GM12878 (cell line): ENCODE data around the gene APOBEC3B. TPM values are rescaled to one million over a fixed set of nuclear protein-coding genes. Genes with fewer than 3 reads are reported as not detected.

Experiments used
- ATAC-seq: fragments of 200-7000 bp; cut with Tn5 transposase; 3 replicates; pipeline ENCODE4 v1.9.1; 2020; ENCODE audit warnings: mild to moderate bottlenecking, moderate library complexity
- BruUV-seq: library from RNA; stranded (reverse); fragments of 400-500 nt; replicated peaks from 2 replicates; lab custom pipeline; 2021; lab: Mats Ljungman, UMichigan
- CTCF ChIA-PET: fragments of 300-600 bp; sonication (Branson Sonifier 250); formaldehyde crosslinking; extraction: SDS; loops from one replicate; lab custom pipeline; 2021; ENCODE audit warnings: inconsistent platforms; lab: Yijun Ruan, JAX
- POLR2A ChIA-PET: fragments of 350-600 bp; formaldehyde crosslinking; extraction: SDS; loops from one replicate; lab custom pipeline; 2021; ENCODE audit warnings: inconsistent platforms; lab: Charles Lee
- RAD21 ChIA-PET: fragments of 300-600 bp; sonication (Branson Sonifier 250); formaldehyde crosslinking; loops from one replicate; lab custom pipeline; 2023; ENCODE audit warnings: antibody characterized with exemption; ENCODE audit not compliant: unreplicated experiment; lab: Charles Lee
- SMC1A ChIA-PET: fragments of 300-600 bp; sonication (Branson Sonifier 250); formaldehyde crosslinking; loops from one replicate; lab custom pipeline; 2023; ENCODE audit not compliant: unreplicated experiment, uncharacterized antibody; lab: Charles Lee
- DNase-seq: peaks from one replicate; pipeline ENCODE4 v3.0.0-alpha.2; 2011; ENCODE audit warnings: low read depth, low spot score
- FAIRE-seq: peaks from 3 replicates; lab custom pipeline; 2011; peaks lifted over from hg19 to GRCh38; lab: Jason Lieb, UNC
- H2AFZ ChIP-seq: 2 replicates; pipeline ENCODE4 v1.6.0; 2011; ENCODE audit warnings: low read depth, low read length, control low read depth; ENCODE audit not compliant: control insufficient read depth
- H3K27ac ChIP-seq: 2 replicates; pipeline ENCODE4 v1.5.1; 2011; ENCODE audit warnings: control low read depth; ENCODE audit not compliant: control insufficient read depth, insufficient read depth
- H3K27me3 ChIP-seq, 2 experiments: replicated peaks in 1 of 2; 2 replicates each; pipeline versions ENCODE4 v1.6.0 to v1.6.1; 2011; ENCODE audit warnings: low read length in 1 of 2; ENCODE audit not compliant: control insufficient read depth in 2 of 2, insufficient read depth in 2 of 2
- H3K36me3 ChIP-seq, 2 experiments: 2 replicates each; pipeline ENCODE4 v1.5.1; 2011; ENCODE audit warnings: low read length in 1 of 2; ENCODE audit not compliant: control insufficient read depth in 2 of 2, insufficient read depth in 2 of 2
- H3K4me1 ChIP-seq: 2 replicates; pipeline ENCODE4 v1.6.1; 2011; ENCODE audit warnings: mild to moderate bottlenecking, low read length, moderate library complexity, mixed read lengths; ENCODE audit not compliant: control insufficient read depth, insufficient read depth
- H3K4me2 ChIP-seq: 2 replicates; pipeline ENCODE4 v1.6.0; 2011; ENCODE audit warnings: control low read depth; ENCODE audit not compliant: control insufficient read depth, insufficient read depth
- H3K4me3 ChIP-seq: fragments of 200-600 bp; sonication (generic); 2 replicates; pipeline ENCODE4 v1.5.1; 2016
- H3K79me2 ChIP-seq: 2 replicates; pipeline ENCODE4 v1.6.0; 2011; ENCODE audit warnings: low read length; ENCODE audit not compliant: control insufficient read depth, insufficient read depth
- H3K9ac ChIP-seq: 2 replicates; pipeline ENCODE4 v1.8.0; 2011; ENCODE audit warnings: low read length, control low read depth, mixed read lengths; ENCODE audit not compliant: control insufficient read depth, insufficient read depth
- H3K9me3 ChIP-seq: replicated peaks from 3 replicates; pipeline ENCODE4 v1.5.1; 2011; ENCODE audit warnings: mild to moderate bottlenecking, low read length; ENCODE audit not compliant: control insufficient read depth, insufficient read depth
- H4K20me1 ChIP-seq: 2 replicates; pipeline ENCODE4 v1.6.0; 2011; ENCODE audit not compliant: control insufficient read depth, insufficient read depth
- ATF3 ChIP-seq: IDR thresholded peaks from 2 replicates; pipeline ENCODE4 v1.6.1; 2011; ENCODE audit warnings: low read depth, mild to moderate bottlenecking, low read length, moderate library complexity, borderline replicate concordance; ENCODE audit errors: extremely low read depth
- CBX3 ChIP-seq: fragments of 200-600 bp; sonication (generic); IDR thresholded peaks from 2 replicates; pipeline ENCODE4 v1.6.1; 2016; ENCODE audit warnings: low read depth, borderline replicate concordance
- FOXK2 ChIP-seq: fragments of 450-650 bp; IDR thresholded peaks from 2 replicates; pipeline ENCODE4 v1.6.1; 2017; ENCODE audit warnings: mild to moderate bottlenecking, moderate library complexity
- JUNB ChIP-seq: IDR thresholded peaks from 2 replicates; pipeline ENCODE4 v1.6.1; 2016; ENCODE audit warnings: antibody characterized with exemption, mild to moderate bottlenecking
- MXI1 ChIP-seq: fragments of 150-350 bp; IDR thresholded peaks from 2 replicates; pipeline ENCODE4 v1.6.1; 2011; ENCODE audit warnings: low read depth, mild to moderate bottlenecking, inconsistent platforms, low read length, improper control_type of control experiment
- NFIC ChIP-seq: IDR thresholded peaks from 2 replicates; pipeline ENCODE4 v1.6.1; 2012; ENCODE audit warnings: low read depth, mild to moderate bottlenecking, inconsistent platforms, low read length, moderate library complexity
- NFXL1 ChIP-seq: fragments of 450-650 bp; IDR thresholded peaks from 2 replicates; pipeline ENCODE4 v1.6.1; 2017; ENCODE audit warnings: antibody characterized with exemption, mild to moderate bottlenecking, borderline replicate concordance
- PAX8 ChIP-seq: fragments of 450-650 bp; IDR thresholded peaks from 2 replicates; pipeline ENCODE4 v1.6.1; 2017; ENCODE audit warnings: mild to moderate bottlenecking, moderate library complexity
- PKNOX1 ChIP-seq: fragments of 450-650 bp; IDR thresholded peaks from 2 replicates; pipeline ENCODE4 v1.6.1; 2016; ENCODE audit warnings: mild to moderate bottlenecking
- PML ChIP-seq: IDR thresholded peaks from 2 replicates; pipeline ENCODE4 v1.6.1; 2012; ENCODE audit warnings: low read length, inconsistent platforms
- RAD51 ChIP-seq: fragments of 450-650 bp; IDR thresholded peaks from 2 replicates; pipeline ENCODE4 v1.6.1; 2016; ENCODE audit warnings: moderate library complexity, mild to moderate bottlenecking, inconsistent platforms
- RB1 ChIP-seq: fragments of 450-650 bp; formaldehyde crosslinking; IDR thresholded peaks from 2 replicates; pipeline ENCODE4 v1.6.1; 2017; ENCODE audit warnings: mild to moderate bottlenecking, borderline replicate concordance
- RCOR1 ChIP-seq: conservative IDR thresholded peaks from 2 replicates; pipeline ENCODE4 v1.6.1; 2012; ENCODE audit warnings: low read depth, low read length, improper control_type of control experiment
- SMARCA5 ChIP-seq: fragments of 450-650 bp; IDR thresholded peaks from 2 replicates; pipeline ENCODE4 v1.6.1; 2017; ENCODE audit warnings: mild to moderate bottlenecking
- STAT1 ChIP-seq: fragments of 450-650 bp; conservative IDR thresholded peaks from 2 replicates; pipeline ENCODE4 v1.6.1; 2014; ENCODE audit warnings: antibody characterized with exemption, mild to moderate bottlenecking
- ZBTB11 ChIP-seq: fragments of 450-650 bp; formaldehyde crosslinking; IDR thresholded peaks from 2 replicates; pipeline ENCODE4 v1.5.0; 2022; ENCODE audit warnings: mild to moderate bottlenecking, missing genetic modification characterization
- ZNF24 ChIP-seq: fragments of 450-650 bp; IDR thresholded peaks from 2 replicates; pipeline ENCODE4 v1.6.1; 2017; ENCODE audit warnings: antibody characterized with exemption, mild to moderate bottlenecking
- WGBS: methylation state at CpG from one replicate; pipeline ENCODE4 v1.1.6; 2016; ENCODE audit warnings: low lambda C conversion rate; ENCODE audit not compliant: insufficient replicate concordance, insufficient coverage; ENCODE audit errors: missing lambda C conversion rate; 5-methylcytosine and 5-hydroxymethylcytosine counted together
- in situ Hi-C: fragments of 300-500 bp; cut with MboI; formaldehyde crosslinking; loops from 9 replicates; pipeline ENCODE4 v1.14.3; 2018; ENCODE audit warnings: mixed read lengths
- intact Hi-C: fragments of 100-400 bp; cut with micrococcal nuclease; formaldehyde crosslinking; loops from one replicate; pipeline ENCODE4 v1.14.2; 2022; ENCODE audit not compliant: unreplicated experiment
- polyA plus RNA-seq, 11 experiments: library from polyadenylated mRNA; depleted of rRNA in 4 of 11; unstranded in 6 of 11; stranded (reverse) in 5 of 11; fragments of >200 nt; fragmentation: Nextera tagmentation in 4 of 11; fragmentation: Illumina TruSeq in 1 of 11; extraction: Ambion mirVana in 4 of 11; extraction: Trizol in 1 of 11; gene quantifications; 1 replicate in 1 of 11; 2 replicates in 10 of 11; pipeline versions ENCODE4 v1.2.1 to v1.2.3, GENCODE V29; 2011 to 2016; ENCODE audit warnings: inconsistent platforms in 2 of 11, missing spikeins in 2 of 11, low read depth in 1 of 11
- total RNA-seq, 4 experiments: library from RNA; depleted of rRNA in 3 of 4; stranded (reverse); fragments of >200 nt in 3 of 4; fragmentation: Illumina TruSeq in 1 of 4; extraction: Trizol in 1 of 4; gene quantifications; 2 replicates each; pipeline versions ENCODE4 v1.2.1 to v1.2.3, GENCODE V29; 2013 to 2021
- TF ChIP-seq, protein P1 (sequence below): fragments of 450-650 bp; IDR thresholded peaks from 2 replicates; pipeline ENCODE4 v1.6.1; 2017; ENCODE audit warnings: low read depth, mild to moderate bottlenecking, moderate library complexity
- TF ChIP-seq, protein P2 (sequence below): fragments of 450-650 bp; IDR thresholded peaks from 2 replicates; pipeline ENCODE4 v1.6.1; 2017; ENCODE audit warnings: mild to moderate bottlenecking

Gene APOBEC3B
- total and polyA plus RNA-seq, 10 of the 15 experiments (the other 5 are each of a cell fraction or from before 2014, with no cell fraction given), result 2.4 to 75.1 (median 30.9) TPM

DNA sequence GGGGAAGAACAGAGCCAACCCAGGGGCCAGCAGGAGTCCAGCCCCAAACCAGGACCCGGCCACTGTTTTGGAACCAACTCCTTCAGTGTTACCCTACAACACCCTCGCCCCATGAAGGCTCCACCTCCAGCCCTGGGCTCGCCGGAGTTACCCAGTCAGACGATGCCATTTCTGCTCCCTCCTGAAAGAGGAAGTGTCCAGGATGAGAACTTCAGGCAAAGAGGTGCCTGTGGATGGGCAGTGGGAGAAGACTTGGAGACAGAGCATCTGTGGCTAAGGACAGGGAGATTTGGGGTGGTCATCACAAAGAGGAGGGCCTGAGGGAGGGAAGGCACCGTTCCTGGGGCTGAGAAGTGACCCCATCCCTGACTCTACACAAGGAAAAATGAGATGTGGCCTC lies 14.0 kb downstream of the APOBEC3B start:
- intact Hi-C loops (no loop called here), in situ Hi-C loops (no loop called here)
- no peak overlapping the region for H3K4me2 ChIP-seq
- ChIA-PET RAD21 (no interaction called here), CTCF (interaction anchor here (0.9 to 1.7 kb wide), 4 partner anchors 12 to 127 kb away, joined by 3 to 8 read pairs (median 4); no protein-coding TSS in a partner anchor), SMC1A (no interaction called here), POLR2A (no interaction called here)
- H3K9me3 ChIP-seq, result peaks cover 4% of the 10 kb centered on the region; the same call in 1 of the 3 replicates
- H4K20me1 ChIP-seq, result no peaks in the 10 kb centered on the region
- WGBS, result 60% methylated on average over 6 of the region's 6 CpGs
- no TSS peak for BruUV-seq
- no peaks in the 10 kb centered on the region for H3K79me2 ChIP-seq
- TF ChIP-seq RCOR1, result no peak
- TF ChIP-seq PKNOX1, result no peak
- TF ChIP-seq MXI1, result no peak
- TF ChIP-seq RB1, result no peak
- TF ChIP-seq, protein P1, sequence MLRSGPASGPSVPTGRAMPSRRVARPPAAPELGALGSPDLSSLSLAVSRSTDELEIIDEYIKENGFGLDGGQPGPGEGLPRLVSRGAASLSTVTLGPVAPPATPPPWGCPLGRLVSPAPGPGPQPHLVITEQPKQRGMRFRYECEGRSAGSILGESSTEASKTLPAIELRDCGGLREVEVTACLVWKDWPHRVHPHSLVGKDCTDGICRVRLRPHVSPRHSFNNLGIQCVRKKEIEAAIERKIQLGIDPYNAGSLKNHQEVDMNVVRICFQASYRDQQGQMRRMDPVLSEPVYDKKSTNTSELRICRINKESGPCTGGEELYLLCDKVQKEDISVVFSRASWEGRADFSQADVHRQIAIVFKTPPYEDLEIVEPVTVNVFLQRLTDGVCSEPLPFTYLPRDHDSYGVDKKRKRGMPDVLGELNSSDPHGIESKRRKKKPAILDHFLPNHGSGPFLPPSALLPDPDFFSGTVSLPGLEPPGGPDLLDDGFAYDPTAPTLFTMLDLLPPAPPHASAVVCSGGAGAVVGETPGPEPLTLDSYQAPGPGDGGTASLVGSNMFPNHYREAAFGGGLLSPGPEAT, result no peak
- TF ChIP-seq, protein P2, sequence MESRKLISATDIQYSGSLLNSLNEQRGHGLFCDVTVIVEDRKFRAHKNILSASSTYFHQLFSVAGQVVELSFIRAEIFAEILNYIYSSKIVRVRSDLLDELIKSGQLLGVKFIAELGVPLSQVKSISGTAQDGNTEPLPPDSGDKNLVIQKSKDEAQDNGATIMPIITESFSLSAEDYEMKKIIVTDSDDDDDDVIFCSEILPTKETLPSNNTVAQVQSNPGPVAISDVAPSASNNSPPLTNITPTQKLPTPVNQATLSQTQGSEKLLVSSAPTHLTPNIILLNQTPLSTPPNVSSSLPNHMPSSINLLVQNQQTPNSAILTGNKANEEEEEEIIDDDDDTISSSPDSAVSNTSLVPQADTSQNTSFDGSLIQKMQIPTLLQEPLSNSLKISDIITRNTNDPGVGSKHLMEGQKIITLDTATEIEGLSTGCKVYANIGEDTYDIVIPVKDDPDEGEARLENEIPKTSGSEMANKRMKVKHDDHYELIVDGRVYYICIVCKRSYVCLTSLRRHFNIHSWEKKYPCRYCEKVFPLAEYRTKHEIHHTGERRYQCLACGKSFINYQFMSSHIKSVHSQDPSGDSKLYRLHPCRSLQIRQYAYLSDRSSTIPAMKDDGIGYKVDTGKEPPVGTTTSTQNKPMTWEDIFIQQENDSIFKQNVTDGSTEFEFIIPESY, result no peak
- no peak for TF ChIP-seq RAD51
- no peak for TF ChIP-seq PML
- TF ChIP-seq ZBTB11, result no peak
- no peak for TF ChIP-seq JUNB
- TF ChIP-seq CBX3, result no peak
- TF ChIP-seq FOXK2, result no peak
- TF ChIP-seq STAT1, result no peak
- TF ChIP-seq ZNF24, result no peak
- no peak for TF ChIP-seq SMARCA5
- no peak for TF ChIP-seq ATF3
- TF ChIP-seq NFXL1, result no peak
- TF ChIP-seq NFIC, result no peak
- no peak for TF ChIP-seq PAX8
- TF ChIP-seq, all 136 proteins: peak for 0
- Histone ChIP-seq H2AFZ (no peak overlapping the region), H3K9ac (no peak overlapping the region), H3K27me3 (no peaks in the 10 kb centered on the region), H3K4me3 (no peak overlapping the region), H3K4me1 (peaks cover 4% of the 10 kb centered on the region), H3K36me3 (no peaks in the 10 kb centered on the region), H3K27ac (no peak overlapping the region)
- no peak for DNase-seq
- FAIRE-seq, result no peak
- no peak for ATAC-seq
